GM21576 (cell line): Measurements from ENCODE around the gene ACAN.

Experiments
- ATAC-seq: cut with Tn5 transposase; IDR thresholded peaks from one replicate; pipeline ENCODE4 v1.9.1; 2021; ENCODE audit warnings: mild to moderate bottlenecking, moderate library complexity; ENCODE audit not compliant: unreplicated experiment

The ACAN gene

DNA sequence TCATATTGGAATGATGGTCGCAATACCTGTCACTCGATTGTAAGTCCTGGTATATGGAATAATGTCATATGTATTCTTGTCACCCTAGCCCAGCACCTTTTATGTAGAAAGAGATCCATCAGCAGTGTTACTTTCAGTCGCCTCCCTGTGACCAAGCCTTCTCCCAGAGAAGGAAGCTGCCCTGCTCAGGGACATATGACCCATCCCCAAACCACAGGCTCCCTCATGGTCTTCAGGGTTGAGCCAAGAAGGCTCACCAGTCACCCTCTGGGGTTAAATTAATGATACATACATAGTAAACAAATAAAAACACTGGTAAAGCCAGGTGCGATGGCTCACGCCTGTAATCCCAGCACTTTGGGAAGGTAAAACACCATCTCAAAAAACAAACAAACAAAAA lies 114.5 kb downstream of the ACAN start:
- no peak for ATAC-seq

DNA sequence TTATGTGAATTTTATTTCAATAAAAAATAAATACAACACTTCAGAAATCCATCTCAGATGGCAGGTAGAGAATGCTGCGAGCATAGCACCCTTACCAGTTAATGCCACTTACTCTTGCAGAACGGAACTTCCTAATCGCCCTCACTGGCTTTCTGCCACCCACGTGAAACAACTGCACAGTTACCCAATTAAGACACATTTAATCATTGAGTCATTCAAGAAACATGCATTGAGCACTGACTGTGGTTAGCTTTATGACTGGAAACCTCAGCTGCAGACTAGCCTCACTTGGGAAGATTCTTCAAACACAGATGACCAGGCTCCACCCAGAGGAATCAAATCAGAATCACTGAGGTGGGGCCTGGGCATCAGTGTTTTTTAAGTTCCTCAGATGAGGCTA lies 115.5 kb downstream of the ACAN start:
- ATAC-seq, result no peak

DNA sequence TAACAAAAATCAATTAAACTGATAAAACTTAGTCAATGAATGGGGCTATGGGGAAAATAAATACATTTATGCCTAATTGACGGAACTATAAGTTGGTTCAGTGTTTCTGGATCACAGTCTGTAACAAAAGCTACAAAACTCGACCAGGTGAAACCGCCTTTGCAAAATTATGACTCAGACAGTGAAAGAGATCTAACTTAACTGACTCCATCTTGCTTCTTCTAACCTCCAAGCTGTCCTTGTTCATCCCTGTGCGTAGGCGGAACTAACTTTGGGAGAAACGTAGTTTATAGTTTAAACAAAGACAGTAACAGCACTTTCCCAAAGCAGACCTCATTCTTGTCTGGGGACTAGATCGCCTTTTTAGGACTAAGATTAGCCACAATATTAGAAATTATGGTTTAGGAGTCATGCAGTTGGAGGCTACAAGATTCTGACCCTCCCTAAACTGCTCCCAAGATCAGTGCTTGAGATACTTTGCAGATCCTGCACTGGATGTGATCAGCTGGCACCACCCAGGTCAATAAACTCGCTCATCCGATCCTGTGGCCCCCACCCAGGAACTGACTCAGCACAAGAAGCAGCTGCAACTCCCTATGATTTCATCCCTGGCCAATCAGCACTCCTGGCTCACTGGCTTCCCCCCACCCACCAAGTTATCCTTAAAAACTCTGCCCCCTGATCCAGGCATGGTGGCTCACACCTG lies 117.1 kb downstream of the ACAN start:
- no peak for ATAC-seq

- peak; percentile 80 for ATAC-seq
Measured at GRCh38 chr15:88920892-88921435, 117.7 kb downstream of the ACAN start.
